ENCODE results near the gene TUT4. TPM values are rescaled to one million over a fixed set of nuclear protein-coding genes. Genes with fewer than 3 reads are reported as not detected.

TUT4 gene
- total RNA-seq, 1 donor from 2014 or later: 17.6 TPM

- TF ChIP-seq CTCF (IDR thresholded peaks at IDR 0.05; ENCODE audit: insufficient read depth, low read length, severe bottlenecking): no peak
- H3K36me3 ChIP-seq (ENCODE audit: control insufficient read depth, insufficient read depth, low read length): peaks cover 5% of the 10 kb centered on the region
- peak; percentile 87 for DNase-seq (ENCODE audit: low read depth)
- no peaks in the 10 kb centered on the region for H3K27me3 ChIP-seq (ENCODE audit: control insufficient read depth, insufficient read depth, low read length)
- no peak for FAIRE-seq
- peak overlapping the region; percentile 85 for H3K4me3 ChIP-seq (ENCODE audit: low read depth, low read length)
These were observed 149.3 kb downstream of the TUT4 start for GRCh38 chr1:52403566-52404115.

- Histone ChIP-seq H3K27me3 (ENCODE audit: control insufficient read depth, insufficient read depth, low read length) (no peaks in the 10 kb centered on the region), H3K4me3 (ENCODE audit: low read depth, low read length) (no peak overlapping the region), H3K36me3 (ENCODE audit: control insufficient read depth, insufficient read depth, low read length) (peaks cover 3% of the 10 kb centered on the region)
- DNase-seq (ENCODE audit: low read depth): no peak
- TF ChIP-seq CTCF (IDR thresholded peaks at IDR 0.05; ENCODE audit: insufficient read depth, low read length, severe bottlenecking): no peak
- FAIRE-seq: no peak
These were observed 150.0 kb downstream of the TUT4 start for GRCh38 chr1:52402860-52403240.

GRCh38 chr1:52400131-52400530, 152.8 kb downstream of the TUT4 start:
- Histone ChIP-seq H3K4me3 (ENCODE audit: low read depth, low read length) (no peak overlapping the region), H3K36me3 (ENCODE audit: control insufficient read depth, insufficient read depth, low read length) (no peaks in the 10 kb centered on the region), H3K27me3 (ENCODE audit: control insufficient read depth, insufficient read depth, low read length) (no peaks in the 10 kb centered on the region)
- peak; percentile 67 for DNase-seq (ENCODE audit: low read depth)
- TF ChIP-seq CTCF (IDR thresholded peaks at IDR 0.05; ENCODE audit: insufficient read depth, low read length, severe bottlenecking): no peak
- no peak for FAIRE-seq

GRCh38 chr1:52399629-52400028, 153.3 kb downstream of the TUT4 start:
- H3K36me3 ChIP-seq (ENCODE audit: control insufficient read depth, insufficient read depth, low read length): no peaks in the 10 kb centered on the region
- no peak for FAIRE-seq
- TF ChIP-seq CTCF (IDR thresholded peaks at IDR 0.05; ENCODE audit: insufficient read depth, low read length, severe bottlenecking): no peak
- no peak overlapping the region for H3K4me3 ChIP-seq (ENCODE audit: low read depth, low read length)
- no peak for DNase-seq (ENCODE audit: low read depth)
- no peaks in the 10 kb centered on the region for H3K27me3 ChIP-seq (ENCODE audit: control insufficient read depth, insufficient read depth, low read length)

GRCh38 chr1:52393174-52393573, 159.7 kb downstream of the TUT4 start:
- DNase-seq (ENCODE audit: low read depth) (no peak), FAIRE-seq (no peak)
- Histone ChIP-seq H3K36me3 (ENCODE audit: control insufficient read depth, insufficient read depth, low read length) (no peaks in the 10 kb centered on the region), H3K4me3 (ENCODE audit: low read depth, low read length) (no peak overlapping the region), H3K27me3 (ENCODE audit: control insufficient read depth, insufficient read depth, low read length) (no peaks in the 10 kb centered on the region)
- no peak for TF ChIP-seq CTCF (IDR thresholded peaks at IDR 0.05; ENCODE audit: insufficient read depth, low read length, severe bottlenecking)

GRCh38 chr1:52386458-52386857, 166.4 kb downstream of the TUT4 start:
- Histone ChIP-seq H3K36me3 (ENCODE audit: control insufficient read depth, insufficient read depth, low read length) (no peaks in the 10 kb centered on the region), H3K4me3 (ENCODE audit: low read depth, low read length) (no peak overlapping the region), H3K27me3 (ENCODE audit: control insufficient read depth, insufficient read depth, low read length) (no peaks in the 10 kb centered on the region)
- TF ChIP-seq CTCF (IDR thresholded peaks at IDR 0.05; ENCODE audit: insufficient read depth, low read length, severe bottlenecking): no peak
- FAIRE-seq (no peak), DNase-seq (ENCODE audit: low read depth) (peak; percentile 15)
